HepG2 (cell line): Measurements from ENCODE around the gene C5AR2. TPM values are rescaled to one million over a fixed set of nuclear protein-coding genes. Genes with fewer than 3 reads are reported as not detected.

ENCODE experiments used
- ATAC-seq: fragments of 200-7000 bp; cut with Tn5 transposase; 3 replicates; pipeline ENCODE4 v1.9.1; 2020; ENCODE audit warnings: mild to moderate bottlenecking, moderate library complexity
- Bru-seq: library from RNA; stranded (reverse); fragments of 400-500 nt; gene quantifications from one replicate; lab custom pipeline; 2021; lab: Mats Ljungman, UMichigan
- BruChase-seq, 2 experiments: library from RNA; stranded (reverse); fragments of 400-500 nt; gene quantifications; one replicate each; lab custom pipeline; 2021; lab: Mats Ljungman, UMichigan
- BruUV-seq: library from RNA; stranded (reverse); fragments of 400-500 nt; replicated peaks from 2 replicates; lab custom pipeline; 2021; lab: Mats Ljungman, UMichigan
- CTCF ChIA-PET: fragments of 300-600 bp; formaldehyde crosslinking; extraction: SDS; loops from one replicate; lab custom pipeline; 2021; ENCODE audit warnings: low total read pairs, inconsistent platforms, low intra/inter-chr PET ratio; lab: Yijun Ruan, JAX
- POLR2A ChIA-PET: fragments of 350-600 bp; sonication (Branson Sonifier 250); formaldehyde crosslinking; loops from one replicate; lab custom pipeline; 2020; ENCODE audit warnings: antibody characterized with exemption, inconsistent platforms; lab: Yijun Ruan, JAX
- DNase-seq: peaks from one replicate; pipeline ENCODE4 v3.0.0-alpha.2; 2015; ENCODE audit warnings: low spot score
- FAIRE-seq: peaks from 3 replicates; lab custom pipeline; 2011; peaks lifted over from hg19 to GRCh38; lab: Jason Lieb, UNC
- H2AFZ ChIP-seq: one replicate; pipeline ENCODE4 v1.6.1; 2011; ENCODE audit warnings: low read length, inconsistent platforms
- H3K27ac ChIP-seq: fragments of 300-600 bp; 3 replicates; pipeline ENCODE4 v1.8.0; 2011; ENCODE audit warnings: mixed run types, mild to moderate bottlenecking, mixed read lengths, low read length, inconsistent platforms; ENCODE audit not compliant: insufficient read depth; ENCODE audit errors: extremely low read length
- H3K27me3 ChIP-seq, 2 experiments: fragments of 200-600 bp in 1 of 2; 2 replicates in 1 of 2; 3 replicates in 1 of 2; pipeline versions ENCODE4 v1.6.0 to v1.8.0; 2011; ENCODE audit warnings: low read length in 2 of 2, mild to moderate bottlenecking in 2 of 2, moderate library complexity in 2 of 2, inconsistent platforms in 1 of 2; ENCODE audit not compliant: insufficient read depth in 2 of 2, control insufficient read depth in 1 of 2
- H3K36me3 ChIP-seq, 2 experiments: fragments of 200-600 bp in 1 of 2; replicated peaks in 1 of 2; 2 replicates in 1 of 2; 3 replicates in 1 of 2; pipeline versions ENCODE4 v1.5.1 to v1.8.0; 2011; ENCODE audit warnings: low read length in 2 of 2, inconsistent platforms in 1 of 2; ENCODE audit not compliant: insufficient read depth in 2 of 2, control insufficient read depth in 1 of 2
- H3K4me1 ChIP-seq: 2 replicates; pipeline ENCODE4 v1.5.1; 2012; ENCODE audit warnings: low read length, inconsistent platforms; ENCODE audit not compliant: insufficient read depth
- H3K4me2 ChIP-seq: 2 replicates; pipeline ENCODE4 v1.6.0; 2011; ENCODE audit warnings: low read depth, low read length, inconsistent platforms
- H3K4me3 ChIP-seq, 3 experiments: fragments of 200-600 bp in 1 of 3; sonication (generic), shearing (Covaris generic) in 1 of 3; replicated peaks in 1 of 3; 2 replicates each; pipeline ENCODE4 v1.5.1; 2011 to 2016; ENCODE audit warnings: low read length in 3 of 3, inconsistent platforms in 2 of 3, low read depth in 2 of 3, mild to moderate bottlenecking in 2 of 3, control low read depth in 1 of 3, mixed read lengths in 1 of 3; ENCODE audit not compliant: insufficient read depth in 1 of 3
- H3K79me2 ChIP-seq: one replicate; pipeline ENCODE4 v1.6.1; 2011; ENCODE audit warnings: low read length, inconsistent platforms; ENCODE audit not compliant: insufficient read depth
- H3K9ac ChIP-seq: 2 replicates; pipeline ENCODE4 v1.6.0; 2011; ENCODE audit warnings: mild to moderate bottlenecking, low read depth, low read length, inconsistent platforms; ENCODE audit not compliant: insufficient read depth
- H3K9me3 ChIP-seq: 2 replicates; pipeline ENCODE4 v1.5.1; 2012; ENCODE audit warnings: mild to moderate bottlenecking, low read length
- H4K20me1 ChIP-seq: 2 replicates; pipeline ENCODE4 v1.6.0; 2011; ENCODE audit warnings: inconsistent platforms, mild to moderate bottlenecking, low read length, moderate library complexity; ENCODE audit not compliant: insufficient read depth
- CBX2 ChIP-seq, 2 experiments: fragments of 200-600 bp in 1 of 2; sonication (generic); formaldehyde crosslinking in 1 of 2; IDR thresholded peaks; 2 replicates each; pipeline versions ENCODE4 v1.7.0 to v1.8.1; 2018 to 2022; ENCODE audit warnings: low read depth in 2 of 2, low read length in 1 of 2, mild to moderate bottlenecking in 1 of 2, missing genetic modification reagents in 1 of 2
- DR1 ChIP-seq: sonication (generic); formaldehyde crosslinking; IDR thresholded peaks from 2 replicates; pipeline ENCODE4 v1.8.0; 2021; ENCODE audit warnings: mild to moderate bottlenecking, missing genetic modification reagents, inconsistent platforms
- GATAD2A ChIP-seq: IDR thresholded peaks from 2 replicates; pipeline ENCODE4 v1.6.1; 2016
- HOXA3 ChIP-seq: sonication (generic); formaldehyde crosslinking; IDR thresholded peaks from 2 replicates; pipeline ENCODE4 v1.5.0; 2020; ENCODE audit warnings: missing genetic modification reagents
- NFAT5 ChIP-seq: sonication (generic); formaldehyde crosslinking; IDR thresholded peaks from 2 replicates; pipeline ENCODE4 v1.4.0; 2020; ENCODE audit warnings: missing genetic modification reagents
- SNAPC5 ChIP-seq: sonication (generic); formaldehyde crosslinking; IDR thresholded peaks from 2 replicates; pipeline ENCODE4 v1.8.1; 2023; ENCODE audit warnings: mild to moderate bottlenecking, missing genetic modification reagents, borderline replicate concordance
- ZFAT ChIP-seq: sonication (generic); formaldehyde crosslinking; conservative IDR thresholded peaks from 2 replicates; pipeline ENCODE4 v1.8.1; 2023; ENCODE audit warnings: missing genetic modification reagents, inconsistent platforms
- ZNF784 ChIP-seq: sonication (generic); formaldehyde crosslinking; IDR thresholded peaks from 2 replicates; pipeline ENCODE4 v1.5.1; 2020; ENCODE audit warnings: missing genetic modification reagents, mild to moderate bottlenecking, borderline replicate concordance
- WGBS: methylation state at CpG from one replicate; pipeline ENCODE4 v1.1.6; 2017; ENCODE audit warnings: low lambda C conversion rate; 5-methylcytosine and 5-hydroxymethylcytosine counted together
- in situ Hi-C: cut with HindIII; loops from 2 replicates; pipeline ENCODE4 v1.10.0; 2017; ENCODE audit warnings: low pct_unique_long_range_greater_than_20kb; ENCODE audit not compliant: extremely low pct_ligation_motif_present
- intact Hi-C: fragments of 100-400 bp; cut with micrococcal nuclease; formaldehyde crosslinking; loops from one replicate; pipeline ENCODE4 v1.10.0; 2022; ENCODE audit not compliant: unreplicated experiment
- long read RNA-seq, 2 experiments: library from RNA in 1 of 2; library from polyadenylated mRNA in 1 of 2; stranded (forward) in 1 of 2; unstranded in 1 of 2; transcript quantifications; one replicate each; pipeline ENCODE4 v2.0.0, GENCODE V29; 2019 to 2022
- polyA minus RNA-seq, 3 experiments: library from RNA; depleted of rRNA, polyadenylated mRNA; stranded (reverse); fragments of >200 nt; gene quantifications; 2 replicates each; pipeline ENCODE4 v1.2.3, GENCODE V29; 2011; ENCODE audit warnings: low replicate concordance in 1 of 3
- polyA plus RNA-seq, 8 experiments: library from polyadenylated mRNA; depleted of rRNA in 3 of 8; stranded (reverse) in 7 of 8; unstranded in 1 of 8; fragments of >200 nt; fragmentation: Illumina TruSeq in 4 of 8; extraction: Trizol in 4 of 8; gene quantifications; 2 replicates each; pipeline versions ENCODE4 v1.2.1 to v1.2.3, GENCODE V29; 2011 to 2016; ENCODE audit warnings: low read depth in 4 of 8, missing spikeins in 1 of 8, mixed read lengths in 1 of 8; ENCODE audit not compliant: insufficient read depth in 1 of 8
- total RNA-seq, 5 experiments: library from RNA; depleted of rRNA; stranded (reverse); fragments of >200 nt; fragmentation: Illumina TruSeq; extraction: Trizol; gene quantifications; 2 replicates each; pipeline ENCODE4 v1.2.3, GENCODE V29; 2016; ENCODE audit warnings: low read depth in 1 of 5
- TF ChIP-seq, protein P1 (sequence below): sonication (generic); formaldehyde crosslinking; IDR thresholded peaks from 2 replicates; pipeline ENCODE4 v1.9.0; 2021; ENCODE audit warnings: missing genetic modification reagents, mild to moderate bottlenecking, borderline replicate concordance

The C5AR2 gene
- 0.09 TPM in 1 of 2 replicates, not detected in the other for total RNA-seq (2016; rRNA removed; fragmentation: Illumina TruSeq; extraction: Trizol)
- total RNA-seq (2016; cell fraction: cytosol; rRNA removed; fragmentation: Illumina TruSeq; extraction: Trizol; ENCODE audit: low read depth), result not detected in 2 replicates
- not detected in 2 replicates for total RNA-seq (2016; cell fraction: insoluble cytoplasmic fraction; rRNA removed; fragmentation: Illumina TruSeq; extraction: Trizol)
- total RNA-seq (2016; cell fraction: membrane; rRNA removed; fragmentation: Illumina TruSeq; extraction: Trizol), result 0.07 TPM in 1 of 2 replicates, not detected in the other
- total RNA-seq (2016; cell fraction: nucleus; rRNA removed; fragmentation: Illumina TruSeq; extraction: Trizol), result not detected in 2 replicates
- polyA plus RNA-seq (2011; rRNA removed), result 0.24 and 0.26 TPM in 2 replicates
- 0.18 and 0.28 TPM in 2 replicates for polyA plus RNA-seq (2011; cell fraction: cytosol; rRNA removed)
- 0.50 and 0.66 TPM in 2 replicates for polyA plus RNA-seq (2011; cell fraction: nucleus; rRNA removed)
- polyA plus RNA-seq (2012), result 0.20 and 0.30 TPM in 2 replicates
- not detected in 2 replicates for polyA plus RNA-seq (2016; cell fraction: cytosol; fragmentation: Illumina TruSeq; extraction: Trizol; ENCODE audit: low read depth)
- polyA plus RNA-seq (2016; cell fraction: insoluble cytoplasmic fraction; fragmentation: Illumina TruSeq; extraction: Trizol; ENCODE audit: low read depth), result not detected in 2 replicates
- not detected in 2 replicates for polyA plus RNA-seq (2016; cell fraction: membrane; fragmentation: Illumina TruSeq; extraction: Trizol; ENCODE audit: low read depth)
- polyA plus RNA-seq (2016; cell fraction: nucleus; fragmentation: Illumina TruSeq; extraction: Trizol; ENCODE audit: insufficient read depth, low read depth), result not detected in 2 replicates
- 0.48 and 6.7 TPM in 2 replicates for polyA minus RNA-seq (2011; rRNA and poly(A)+ RNA removed; ENCODE audit: low replicate concordance)
- 0.10 and 0.18 TPM in 2 replicates for polyA minus RNA-seq (2011; cell fraction: cytosol; rRNA and poly(A)+ RNA removed)
- 0.25 TPM in 1 of 2 replicates, not detected in the other for polyA minus RNA-seq (2011; cell fraction: nucleus; rRNA and poly(A)+ RNA removed)
- percentile 6 among the genes with signal in this experiment for Bru-seq, nascent RNA
- BruChase-seq, experiment 1, labeled RNA remaining after a 6-hour chase, result percentile 15 among the genes with signal in this experiment
- BruChase-seq, experiment 2, labeled RNA remaining after a 2-hour chase, result percentile 6 among the genes with signal in this experiment
- long read RNA-seq, experiment 1, result 0 reads
- long read RNA-seq, experiment 2, partial matches to known transcripts, result 0 of 1 reads
- long read RNA-seq, experiment 2, other reads (novel, unspliced or antisense), result 1 of 1 reads

- ChIA-PET POLR2A (no interaction called here), CTCF (no interaction called here)
- Histone ChIP-seq H3K79me2 (no peaks in the 10 kb centered on the region), H3K4me1 (peaks cover 46% of the 10 kb centered on the region), H3K4me2 (peak within 1 kb of the TSS; percentile 50), H3K27ac (no peak within 1 kb of the TSS), H2AFZ (no peak within 1 kb of the TSS), H3K4me3 (peak within 1 kb of the TSS in 1 of 3 experiments; percentile 19; a peak in 1 of 6 replicates), H4K20me1 (no peaks in the 10 kb centered on the region), H3K36me3 (no peaks in the 10 kb centered on the region), H3K27me3 (peaks cover 0 to 18% of the 10 kb centered on the region in 2 experiments; a peak in 3 of 5 replicates), H3K9ac (no peak within 1 kb of the TSS), H3K9me3 (no peaks in the 10 kb centered on the region)
- no TSS peak for BruUV-seq
- intact Hi-C loops (no loop called here), in situ Hi-C loops (no loop called here)
- WGBS, result 12% methylated on average over 16 of the region's 18 CpGs
- 0 out of 3 replicates have a peak, but pooled peaks have one; percentile 34 for ATAC-seq
- no peak for DNase-seq
- FAIRE-seq, result no peak
- TF ChIP-seq NFAT5 (CRISPR knock-in tag), result no peak
- no peak for TF ChIP-seq DR1 (CRISPR knock-in tag)
- TF ChIP-seq GATAD2A (CRISPR knock-in tag), result no peak
- TF ChIP-seq CBX2 (IDR thresholded peaks at IDR 0.05; ENCODE audit: low read depth, low read length), result no peak
- no peak for TF ChIP-seq CBX2 (CRISPR knock-in tag; IDR thresholded peaks at IDR 0.05; ENCODE audit: low read depth)
- TF ChIP-seq ZNF784 (CRISPR knock-in tag), result no peak
- TF ChIP-seq ZFAT (CRISPR knock-in tag), result no peak
- no peak for TF ChIP-seq SNAPC5 (CRISPR knock-in tag)
- no peak for TF ChIP-seq HOXA3 (CRISPR knock-in tag)
- TF ChIP-seq, protein P1, sequence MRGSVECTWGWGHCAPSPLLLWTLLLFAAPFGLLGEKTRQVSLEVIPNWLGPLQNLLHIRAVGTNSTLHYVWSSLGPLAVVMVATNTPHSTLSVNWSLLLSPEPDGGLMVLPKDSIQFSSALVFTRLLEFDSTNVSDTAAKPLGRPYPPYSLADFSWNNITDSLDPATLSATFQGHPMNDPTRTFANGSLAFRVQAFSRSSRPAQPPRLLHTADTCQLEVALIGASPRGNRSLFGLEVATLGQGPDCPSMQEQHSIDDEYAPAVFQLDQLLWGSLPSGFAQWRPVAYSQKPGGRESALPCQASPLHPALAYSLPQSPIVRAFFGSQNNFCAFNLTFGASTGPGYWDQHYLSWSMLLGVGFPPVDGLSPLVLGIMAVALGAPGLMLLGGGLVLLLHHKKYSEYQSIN (CRISPR knock-in tag), result no peak
These were observed at the start of gene C5AR2 for GRCh38 chr19:47331931-47332547. C5AR2 (plus strand) TSS chr19:47332175; CDS start chr19:47340800, 8,625 bp downstream.
